ENCODE results near the gene KRTAP12-3.
A peak's percentile ranks its signal among the peaks of the same experiment; 100 is the strongest.
"Not testable (repeated sequence)": the region's sequence is repeated elsewhere in the genome, so short reads cannot be mapped to it uniquely, and the experiment has no call there.

The KRTAP12-3 gene

DNA sequence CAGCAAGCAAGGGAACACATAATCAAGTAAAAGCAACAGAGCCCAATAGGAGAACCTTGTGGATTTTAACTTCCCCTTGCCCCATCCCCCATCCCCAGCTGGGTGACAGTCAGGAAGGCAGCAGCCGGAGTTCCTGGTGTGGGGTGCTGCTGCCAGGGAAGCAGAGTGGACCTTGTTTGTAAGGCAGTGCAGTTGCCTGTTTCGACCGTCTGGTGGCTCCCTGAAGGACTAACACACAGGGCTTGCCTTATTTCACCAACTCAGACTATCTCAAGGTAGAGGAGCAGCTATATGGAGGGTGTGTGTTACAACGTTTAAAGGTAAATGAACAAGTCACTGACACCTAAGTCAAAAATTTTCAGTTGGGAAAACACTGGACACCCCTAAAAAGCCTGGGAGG lies 39.2 kb upstream of the KRTAP12-3 start:
- H3K9me3 Mint-ChIP-seq: peaks cover 21% of the 10 kb centered on the region
- peaks cover 9% of the 10 kb centered on the region for H3K4me1 Mint-ChIP-seq
- H3K27ac Mint-ChIP-seq: peak overlapping the region; percentile 45
- no peak for DNase-seq (ENCODE audit: low spot score in 2 of 2)
- H3K4me3 Mint-ChIP-seq: no peak overlapping the region
- peaks cover 15% of the 10 kb centered on the region for H3K36me3 Mint-ChIP-seq
- no peak for ATAC-seq (ENCODE audit: low read depth)
- H3K27me3 Mint-ChIP-seq: peaks cover 13% of the 10 kb centered on the region

DNA sequence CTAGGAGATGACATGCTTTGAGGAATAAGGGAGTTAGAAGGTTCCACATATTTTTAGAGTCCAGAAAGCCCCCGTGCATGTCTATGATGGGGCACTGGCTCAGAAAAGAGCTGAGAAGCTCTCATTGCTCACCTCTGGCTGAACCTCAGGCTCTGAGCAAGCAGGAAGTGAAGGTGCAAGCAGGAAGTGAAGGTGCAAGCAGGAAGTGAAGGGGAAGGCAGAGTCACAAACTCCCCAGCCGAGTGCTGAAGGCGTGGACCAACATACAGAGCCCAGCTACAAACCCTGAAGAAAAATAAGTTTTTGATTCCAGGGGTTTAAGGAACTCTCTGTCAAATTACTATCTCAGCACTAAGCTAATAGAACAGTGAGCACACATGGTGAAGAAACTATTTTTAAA lies 38.8 kb upstream of the KRTAP12-3 start:
- H3K4me3 Mint-ChIP-seq: peak overlapping the region; percentile 7
- peaks cover 9% of the 10 kb centered on the region for H3K4me1 Mint-ChIP-seq
- peak; percentile 83 for ATAC-seq (ENCODE audit: low read depth)
- peaks cover 10% of the 10 kb centered on the region for H3K27me3 Mint-ChIP-seq
- DNase-seq (ENCODE audit: low spot score in 2 of 2): no peak
- H3K36me3 Mint-ChIP-seq: peaks cover 16% of the 10 kb centered on the region
- H3K9me3 Mint-ChIP-seq: peaks cover 25% of the 10 kb centered on the region
- H3K27ac Mint-ChIP-seq: peak overlapping the region; percentile 45

DNA sequence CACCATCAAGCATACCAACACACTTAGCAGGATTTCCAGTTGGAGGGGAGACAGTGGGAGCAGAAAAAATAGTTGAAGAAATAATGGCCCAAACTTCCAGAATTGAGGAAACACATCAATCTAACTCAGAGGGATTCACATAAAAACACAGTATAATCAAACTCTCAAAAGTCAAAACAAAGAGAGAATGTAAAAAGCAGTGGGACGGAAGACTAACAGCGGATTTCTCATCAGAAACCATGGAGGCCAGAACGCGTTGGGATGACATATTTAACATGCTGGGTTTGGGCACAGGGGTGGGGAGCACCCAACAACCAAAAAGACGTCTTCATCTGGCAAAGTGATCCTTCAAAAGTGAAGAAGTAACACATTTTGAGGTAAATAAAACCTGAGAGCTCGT lies 37.8 kb upstream of the KRTAP12-3 start:
- Mint-ChIP-seq H3K36me3 (peaks cover 20% of the 10 kb centered on the region), H3K4me3 (no peak overlapping the region), H3K4me1 (peaks cover 9% of the 10 kb centered on the region), H3K27me3 (peaks cover 10% of the 10 kb centered on the region), H3K9me3 (peaks cover 32% of the 10 kb centered on the region), H3K27ac (no peak overlapping the region)
- ATAC-seq (ENCODE audit: low read depth) (no peak), DNase-seq (ENCODE audit: low spot score in 2 of 2) (no peak)

DNA sequence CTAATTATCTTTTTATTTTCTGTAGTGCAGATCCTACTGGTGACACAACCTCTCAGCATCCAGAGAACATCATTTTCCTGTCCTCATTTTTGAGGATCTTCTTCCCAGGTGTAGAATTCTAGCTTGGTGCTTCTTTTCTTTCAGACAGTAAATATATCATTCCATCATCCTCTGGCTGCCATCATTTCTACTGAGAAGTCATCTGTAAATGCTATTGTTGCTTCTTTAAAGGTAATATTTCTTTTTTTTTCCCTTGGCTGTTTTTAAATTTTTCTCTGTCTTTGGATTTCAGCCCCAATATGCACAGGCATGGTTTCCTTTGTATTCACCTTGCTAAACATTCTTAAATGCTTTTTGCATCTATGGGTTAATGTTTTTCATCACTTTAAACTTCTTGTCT lies 34.2 kb upstream of the KRTAP12-3 start:
- H3K4me1 Mint-ChIP-seq: peaks cover 7% of the 10 kb centered on the region
- no peak overlapping the region for H3K4me3 Mint-ChIP-seq
- H3K27ac Mint-ChIP-seq: no peak overlapping the region

DNA sequence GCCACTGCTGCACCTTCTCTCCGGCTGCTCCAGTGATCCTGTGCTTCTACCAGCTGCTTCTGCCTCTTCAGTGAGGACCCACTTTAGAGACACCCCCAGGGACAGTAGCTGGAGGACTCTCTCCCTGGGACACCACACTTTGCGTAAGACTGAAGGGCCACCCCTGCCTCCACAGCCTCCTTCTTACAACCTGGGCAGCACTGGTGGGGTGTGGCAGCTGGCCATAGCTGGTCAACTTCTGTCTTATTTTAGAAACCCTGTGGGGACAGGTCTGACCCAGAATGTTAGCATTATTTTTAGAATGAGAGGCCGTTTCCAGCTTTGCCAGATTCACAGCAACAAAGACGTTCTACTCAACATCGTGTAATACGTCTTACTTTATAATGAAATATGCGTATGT lies 32.0 kb upstream of the KRTAP12-3 start:
- no peak for ATAC-seq (ENCODE audit: low read depth)
- Mint-ChIP-seq H3K4me1 (peaks cover 7% of the 10 kb centered on the region), H3K27me3 (peaks cover 15% of the 10 kb centered on the region), H3K27ac (no peak overlapping the region), H3K36me3 (peaks cover 10% of the 10 kb centered on the region), H3K4me3 (no peak overlapping the region), H3K9me3 (peaks cover 28% of the 10 kb centered on the region)
- no peak for DNase-seq (ENCODE audit: low spot score in 2 of 2)

More for the DNA sequence above, 34.2 kb upstream of the KRTAP12-3 start:
- Mint-ChIP-seq H3K36me3 (peaks cover 20% of the 10 kb centered on the region), H3K9me3 (peaks cover 32% of the 10 kb centered on the region), H3K27me3 (peaks cover 15% of the 10 kb centered on the region)
- DNase-seq (ENCODE audit: low spot score in 2 of 2) (no peak), ATAC-seq (ENCODE audit: low read depth) (no peak)

DNA sequence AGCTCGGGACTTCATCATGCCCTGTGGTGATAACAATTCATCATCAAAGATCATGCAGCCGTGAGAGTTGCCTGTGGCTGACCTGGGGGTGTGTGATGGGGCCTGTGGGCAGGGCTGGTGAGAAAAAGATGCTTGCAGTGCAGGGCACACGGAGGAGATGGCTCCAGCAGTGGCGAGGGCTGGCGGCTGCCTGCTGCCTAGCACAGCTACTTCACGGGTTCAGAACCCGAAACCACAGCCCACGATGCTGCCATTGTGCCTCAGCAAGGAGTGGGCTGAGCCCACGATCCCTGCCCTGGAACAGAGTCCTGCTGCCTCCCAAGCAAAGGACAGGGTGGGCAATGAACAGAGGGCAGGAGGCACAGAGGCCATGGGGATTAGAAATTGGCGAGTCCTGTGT lies 31.5 kb upstream of the KRTAP12-3 start:
- no peak overlapping the region for H3K4me3 Mint-ChIP-seq
- peaks cover 31% of the 10 kb centered on the region for H3K9me3 Mint-ChIP-seq
- H3K4me1 Mint-ChIP-seq: peaks cover 7% of the 10 kb centered on the region
- no peak for DNase-seq (ENCODE audit: low spot score in 2 of 2)
- no peak for ATAC-seq (ENCODE audit: low read depth)
- no peak overlapping the region for H3K27ac Mint-ChIP-seq
- H3K27me3 Mint-ChIP-seq: peaks cover 15% of the 10 kb centered on the region
- peaks cover 12% of the 10 kb centered on the region for H3K36me3 Mint-ChIP-seq

DNA sequence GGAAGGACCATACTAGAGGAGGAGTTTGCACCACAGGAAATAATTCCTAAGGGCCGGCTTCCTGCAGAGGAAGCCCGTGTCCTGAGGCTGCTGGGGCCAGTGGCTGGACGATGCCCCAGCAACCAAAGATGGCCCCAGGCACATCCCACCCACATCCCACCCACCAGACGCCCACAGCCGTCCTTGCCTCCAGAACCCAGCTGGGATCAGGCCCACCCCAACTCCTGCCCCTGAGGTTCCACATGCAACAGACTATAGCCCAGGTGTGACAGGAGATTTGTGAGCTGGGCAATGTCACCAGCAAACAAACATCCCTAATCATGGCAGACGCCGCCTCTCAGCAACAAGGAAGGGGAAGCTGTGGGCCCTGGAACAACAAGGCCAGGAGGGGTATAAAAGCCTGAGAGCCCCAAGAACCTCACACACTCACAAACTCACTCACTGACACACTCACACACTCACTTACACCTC lies 31.0 kb upstream of the KRTAP12-3 start, which contains the start of gene KRTAP10-9:
Gene KRTAP10-9 (plus strand): TSS at position 421 of the 471 bp plus-strand sequence. CDS start 79 bp downstream, outside the sequence.
- ATAC-seq (ENCODE audit: low read depth): no peak
- H3K27ac Mint-ChIP-seq: no peak within 1 kb of the TSS
- H3K36me3 Mint-ChIP-seq: peaks cover 12% of the 10 kb centered on the region
- DNase-seq (ENCODE audit: low spot score in 2 of 2): no peak
- peaks cover 15% of the 10 kb centered on the region for H3K27me3 Mint-ChIP-seq
- peaks cover 7% of the 10 kb centered on the region for H3K4me1 Mint-ChIP-seq
- peaks cover 34% of the 10 kb centered on the region for H3K9me3 Mint-ChIP-seq
- H3K4me3 Mint-ChIP-seq: no peak within 1 kb of the TSS

DNA sequence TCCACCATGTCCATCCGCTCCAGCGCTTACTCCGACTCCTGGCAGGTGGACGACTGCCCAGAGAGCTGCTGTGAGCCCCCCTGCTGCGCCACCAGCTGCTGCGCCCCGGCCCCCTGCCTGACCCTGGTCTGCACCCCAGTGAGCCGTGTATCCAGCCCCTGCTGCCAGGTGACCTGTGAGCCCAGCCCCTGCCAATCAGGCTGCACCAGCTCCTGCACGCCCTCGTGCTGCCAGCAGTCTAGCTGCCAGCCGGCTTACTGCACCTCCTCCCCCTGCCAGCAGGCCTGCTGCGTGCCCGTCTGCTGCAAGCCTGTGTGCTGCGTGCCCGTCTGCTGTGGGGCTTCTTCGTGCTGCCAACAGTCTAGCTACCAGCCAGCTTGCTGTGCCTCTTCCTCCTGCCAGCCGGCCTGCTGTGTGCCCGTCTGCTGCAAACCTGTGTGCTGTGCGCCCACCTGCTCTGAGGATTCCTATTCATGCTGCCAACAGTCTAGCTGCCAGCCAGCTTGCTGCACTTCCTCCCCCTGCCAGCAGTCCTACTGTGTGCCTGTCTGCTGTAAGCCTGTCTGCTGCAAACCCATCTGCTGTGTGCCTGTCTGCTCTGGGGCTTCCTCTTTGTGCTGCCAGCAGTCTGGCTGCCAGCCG lies 30.4 kb upstream of the KRTAP12-3 start:
- ATAC-seq (ENCODE audit: low read depth); H3K4me1 Mint-ChIP-seq; H3K27ac Mint-ChIP-seq; DNase-seq (ENCODE audit: low spot score in 2 of 2); H3K4me3 Mint-ChIP-seq: not testable (repeated sequence)
- H3K36me3 Mint-ChIP-seq: peaks cover 12% of the 10 kb centered on the region
- H3K27me3 Mint-ChIP-seq: peaks cover 13% of the 10 kb centered on the region
- H3K9me3 Mint-ChIP-seq: peaks cover 35% of the 10 kb centered on the region

DNA sequence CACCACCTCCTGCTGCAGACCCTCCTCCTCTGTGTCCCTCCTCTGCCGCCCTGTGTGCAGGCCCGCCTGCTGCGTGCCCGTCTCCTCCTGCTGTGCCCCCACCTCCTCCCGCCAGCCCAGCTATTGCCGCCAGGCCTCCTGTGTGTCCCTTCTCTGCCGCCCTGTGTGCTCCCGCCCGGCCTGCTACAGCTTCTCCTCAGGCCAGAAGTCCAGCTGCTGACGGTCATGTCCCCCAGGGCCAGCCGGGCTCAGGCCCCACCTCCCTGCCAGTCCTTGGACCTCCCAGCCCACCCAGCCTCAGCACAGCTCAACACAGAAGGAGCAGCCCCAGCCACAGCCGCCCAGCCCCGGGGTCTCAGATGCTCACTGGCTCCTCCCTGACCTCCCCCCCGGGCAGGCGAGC lies 29.9 kb upstream of the KRTAP12-3 start:
- H3K4me3 Mint-ChIP-seq; ATAC-seq (ENCODE audit: low read depth); DNase-seq (ENCODE audit: low spot score in 2 of 2); H3K27ac Mint-ChIP-seq; H3K4me1 Mint-ChIP-seq: not testable (repeated sequence)
- peaks cover 31% of the 10 kb centered on the region for H3K9me3 Mint-ChIP-seq
- H3K36me3 Mint-ChIP-seq: peaks cover 12% of the 10 kb centered on the region
- peaks cover 13% of the 10 kb centered on the region for H3K27me3 Mint-ChIP-seq

DNA sequence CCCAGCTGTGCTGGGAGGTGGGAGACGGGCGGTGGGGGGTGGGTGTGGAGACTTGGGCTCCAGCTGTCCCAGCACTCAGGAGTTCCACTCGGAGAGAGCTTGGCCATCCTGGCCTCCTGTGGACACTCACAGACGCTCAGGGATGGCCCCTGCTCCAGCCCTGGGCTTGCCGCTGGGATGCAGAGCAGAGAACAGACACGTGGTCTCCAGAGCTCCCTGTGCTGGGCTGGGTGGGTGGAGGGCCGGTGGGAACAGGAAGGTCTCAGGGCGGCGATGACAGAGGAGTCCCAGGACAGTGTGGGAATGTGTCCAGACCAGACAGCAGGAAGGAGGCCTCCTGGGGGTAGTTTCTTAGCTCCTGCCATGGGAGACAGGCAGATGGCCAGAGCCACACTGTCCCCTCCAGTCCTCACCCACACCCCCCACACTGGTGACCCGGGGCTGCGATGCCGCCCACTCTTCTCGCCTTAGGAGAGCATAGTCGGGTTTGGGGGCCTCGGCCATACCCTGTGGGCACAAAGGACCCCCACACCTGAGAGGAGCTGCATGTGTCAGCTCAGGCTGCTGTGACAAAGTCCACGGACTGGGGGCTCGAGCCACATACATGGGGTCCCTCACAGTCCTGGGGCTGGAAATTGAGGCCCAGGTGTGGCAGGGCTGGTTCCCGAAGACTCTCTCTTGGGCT lies 28.9 kb upstream of the KRTAP12-3 start:
- Mint-ChIP-seq H3K36me3 (peaks cover 10% of the 10 kb centered on the region), H3K27me3 (peaks cover 13% of the 10 kb centered on the region), H3K4me1 (peaks cover 7% of the 10 kb centered on the region), H3K4me3 (no peak overlapping the region), H3K27ac (no peak overlapping the region), H3K9me3 (peaks cover 29% of the 10 kb centered on the region)
- ATAC-seq (ENCODE audit: low read depth) (no peak), DNase-seq (ENCODE audit: low spot score in 2 of 2) (no peak)

DNA sequence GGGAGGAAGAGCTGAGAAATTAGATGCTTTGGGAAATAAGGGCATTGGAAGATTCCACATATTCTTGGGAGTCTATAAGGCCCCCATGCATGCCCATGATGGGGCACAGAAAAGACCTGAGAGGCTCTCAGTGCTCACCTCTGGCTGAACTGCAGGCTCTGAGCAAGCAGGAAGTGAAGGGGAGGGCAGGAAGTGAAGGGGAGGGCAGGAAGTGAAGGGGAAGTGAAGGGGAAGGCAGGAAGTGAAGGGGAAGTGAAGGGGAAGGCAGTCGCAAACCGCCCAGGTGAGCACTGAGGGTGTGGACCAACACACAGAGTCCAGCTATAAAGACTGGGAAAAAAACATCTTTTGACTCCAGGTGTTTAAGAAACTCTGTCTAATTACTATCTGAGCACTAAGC lies 27.3 kb upstream of the KRTAP12-3 start:
- H3K36me3 Mint-ChIP-seq: peaks cover 5% of the 10 kb centered on the region
- H3K9me3 Mint-ChIP-seq: peaks cover 24% of the 10 kb centered on the region
- ATAC-seq (ENCODE audit: low read depth) (no peak), DNase-seq (ENCODE audit: low spot score in 2 of 2) (no peak)
- H3K4me3 Mint-ChIP-seq: no peak overlapping the region
- peaks cover 7% of the 10 kb centered on the region for H3K4me1 Mint-ChIP-seq
- H3K27me3 Mint-ChIP-seq: peaks cover 10% of the 10 kb centered on the region
- no peak overlapping the region for H3K27ac Mint-ChIP-seq

DNA sequence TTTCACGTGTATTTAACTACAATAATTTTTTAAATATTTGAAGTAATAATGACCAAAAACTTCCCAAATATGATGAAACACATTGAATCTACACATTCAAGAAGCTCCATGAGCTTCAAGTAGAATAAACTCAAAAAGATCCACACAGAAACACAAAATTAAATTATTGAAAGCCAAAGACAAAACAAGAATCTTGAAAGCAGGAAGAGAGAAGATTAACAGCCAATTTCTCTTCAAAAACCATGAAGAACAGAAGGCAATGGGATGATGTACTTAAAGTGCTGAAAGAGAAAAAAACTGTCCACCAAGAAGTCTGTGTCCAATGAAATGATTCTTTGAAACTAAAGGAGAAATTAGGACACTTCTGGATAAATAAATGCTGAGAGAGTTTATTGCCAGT lies 25.7 kb upstream of the KRTAP12-3 start:
- Mint-ChIP-seq H3K9me3 (peaks cover 24% of the 10 kb centered on the region), H3K4me1 (peaks cover 7% of the 10 kb centered on the region), H3K27ac (no peak overlapping the region), H3K4me3 (no peak overlapping the region), H3K27me3 (peaks cover 8% of the 10 kb centered on the region), H3K36me3 (peaks cover 5% of the 10 kb centered on the region)
- DNase-seq (ENCODE audit: low spot score in 2 of 2) (no peak), ATAC-seq (ENCODE audit: low read depth) (no peak)

DNA sequence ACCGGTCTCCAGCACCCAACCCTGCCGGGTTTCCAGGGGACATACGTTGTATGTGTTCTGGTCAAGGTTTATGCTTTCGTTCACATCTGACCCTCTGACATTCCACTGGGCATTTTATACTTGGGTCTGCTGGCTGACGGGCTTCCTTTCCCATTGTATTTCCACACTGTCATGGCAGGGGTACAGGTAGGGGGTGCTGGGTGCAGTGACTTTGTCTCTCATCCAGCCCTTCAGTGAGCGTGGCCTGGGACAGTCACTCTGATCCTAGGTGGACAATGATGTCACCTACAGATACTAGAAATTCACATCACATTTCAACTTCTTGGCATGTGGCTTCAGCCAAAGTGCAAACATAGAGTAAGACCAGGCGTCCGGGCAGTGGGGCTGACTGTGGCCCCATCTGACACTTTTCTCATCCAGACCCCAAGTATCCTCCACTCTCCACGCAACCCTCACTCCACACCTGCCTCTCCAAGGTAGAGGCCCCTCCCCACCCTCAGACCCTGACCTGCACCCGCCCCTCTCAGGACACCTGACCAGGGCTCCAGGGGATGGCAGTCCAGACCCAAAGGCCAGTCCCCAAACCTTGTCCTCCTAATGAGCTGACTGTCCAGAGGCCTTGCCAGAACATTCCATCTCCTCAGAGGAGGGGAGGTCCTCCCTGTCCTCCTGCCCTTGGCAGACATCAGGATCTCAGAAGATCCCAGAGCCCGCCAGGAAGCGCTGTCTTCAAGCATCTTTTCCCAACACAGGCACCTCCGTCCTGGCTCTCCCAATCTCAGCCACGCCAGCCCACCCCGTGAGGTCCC lies 21.3 kb upstream of the KRTAP12-3 start:
- no peak for DNase-seq (ENCODE audit: low spot score in 2 of 2)
- Mint-ChIP-seq H3K4me3 (no peak overlapping the region), H3K27me3 (peaks cover 23% of the 10 kb centered on the region), H3K9me3 (peaks cover 17% of the 10 kb centered on the region), H3K36me3 (peaks cover 5% of the 10 kb centered on the region), H3K27ac (no peak overlapping the region), H3K4me1 (no peaks in the 10 kb centered on the region)
- no peak for ATAC-seq (ENCODE audit: low read depth)
